Measurements from ENCODE around the gene BLZF1.
A peak's percentile ranks its signal among the peaks of the same experiment; 100 is the strongest.

Gene BLZF1

GRCh38 chr1:169346036-169346589, 21.9 kb upstream of the BLZF1 start:
- H3K9me3 ChIP-seq (replicated peaks in 1 of 11): peaks cover 0 to 10% (median 7%) of the 10 kb centered on the region in 11 experiments; a peak in 18 of 22 replicates
- H3K36me3 ChIP-seq: peaks cover 0 to 9% (median 6%) of the 10 kb centered on the region in 11 experiments; a peak in 7 of 22 replicates
- no peak overlapping the region for H3K4me2 ChIP-seq

GRCh38 chr1:169347688-169348382, 20.2 kb upstream of the BLZF1 start:
- Histone ChIP-seq H3K9me3 (replicated peaks in 1 of 11) (peaks cover 0 to 6% (median under 1%) of the 10 kb centered on the region in 11 experiments; a peak in 5 of 22 replicates), H3K27me3 (no peaks in the 10 kb centered on the region), H3K4me2 (no peak overlapping the region), H3K4me3 (no peak overlapping the region), H4K20me1 (no peaks in the 10 kb centered on the region), H3K4me1 (peaks cover 0 to 6% (median 2%) of the 10 kb centered on the region in 10 experiments; a peak in 7 of 20 replicates), H3K9ac (no peak overlapping the region), H3K27ac (no peak overlapping the region), H3K36me3 (no peaks in the 10 kb centered on the region)
- TF ChIP-seq Cebpa-rat (IDR thresholded peaks at IDR 0.05): no peak

More at GRCh38 chr1:169346036-169346589, 21.9 kb upstream of the BLZF1 start:
- Histone ChIP-seq H3K4me3 (no peak overlapping the region), H3K27ac (no peak overlapping the region), H3K9ac (no peak overlapping the region), H3K4me1 (peaks cover 0 to 6% (median 3%) of the 10 kb centered on the region in 10 experiments; a peak in 10 of 20 replicates), H3K27me3 (no peaks in the 10 kb centered on the region), H4K20me1 (no peaks in the 10 kb centered on the region)
- no peak for TF ChIP-seq Cebpa-rat (IDR thresholded peaks at IDR 0.05)

- Histone ChIP-seq H3K36me3 (no peaks in the 10 kb centered on the region), H3K4me1 (peaks cover 0 to 6% (median 2%) of the 10 kb centered on the region in 10 experiments; a peak in 7 of 20 replicates), H3K27me3 (no peaks in the 10 kb centered on the region), H3K4me3 (no peak overlapping the region), H3K4me2 (no peak overlapping the region), H4K20me1 (no peaks in the 10 kb centered on the region), H3K9me3 (replicated peaks in 1 of 11) (peaks cover 5 to 10% (median 7%) of the 10 kb centered on the region in 11 experiments; a peak in 12 of 22 replicates), H3K9ac (no peak overlapping the region), H3K27ac (no peak overlapping the region)
- no peak for TF ChIP-seq Cebpa-rat (IDR thresholded peaks at IDR 0.05)
These were observed 19.5 kb upstream of the BLZF1 start for GRCh38 chr1:169348383-169349036.

GRCh38 chr1:169360415-169360814, 7.6 kb upstream of the BLZF1 start:
- H3K9me3 ChIP-seq (replicated peaks in 1 of 11): peaks cover 12 to 16% (median 13%) of the 10 kb centered on the region in 11 experiments
- H3K27ac ChIP-seq: no peak overlapping the region
- no peak overlapping the region for H3K4me3 ChIP-seq
- no peak overlapping the region for H3K4me2 ChIP-seq
- peaks cover 0 to 6% (median 3%) of the 10 kb centered on the region in 10 experiments; a peak in 4 of 20 replicates for H3K4me1 ChIP-seq
- no peak for TF ChIP-seq Cebpa-rat (IDR thresholded peaks at IDR 0.05)
- H3K9ac ChIP-seq: no peak overlapping the region
- peaks cover 5 to 12% (median 12%) of the 10 kb centered on the region in 11 experiments; a peak in 14 of 22 replicates for H3K36me3 ChIP-seq
- H3K27me3 ChIP-seq: no peaks in the 10 kb centered on the region
- H4K20me1 ChIP-seq: no peaks in the 10 kb centered on the region

GRCh38 chr1:169361281-169361680, 6.7 kb upstream of the BLZF1 start:
- peaks cover 0 to 6% (median 3%) of the 10 kb centered on the region in 10 experiments; a peak in 7 of 20 replicates for H3K4me1 ChIP-seq
- peaks cover 6 to 16% (median 12%) of the 10 kb centered on the region in 11 experiments; a peak in 14 of 22 replicates for H3K36me3 ChIP-seq
- no peak for TF ChIP-seq Cebpa-rat (IDR thresholded peaks at IDR 0.05)
- no peaks in the 10 kb centered on the region for H4K20me1 ChIP-seq
- no peaks in the 10 kb centered on the region for H3K27me3 ChIP-seq
- no peak overlapping the region for H3K9ac ChIP-seq
- H3K4me2 ChIP-seq: no peak overlapping the region
- peaks cover 14 to 22% (median 18%) of the 10 kb centered on the region in 11 experiments for H3K9me3 ChIP-seq (replicated peaks in 1 of 11)
- no peak overlapping the region for H3K4me3 ChIP-seq
- no peak overlapping the region for H3K27ac ChIP-seq

GRCh38 chr1:169363046-169363730, 4.8 kb upstream of the BLZF1 start:
- peaks cover 14 to 22% (median 18%) of the 10 kb centered on the region in 11 experiments for H3K9me3 ChIP-seq (replicated peaks in 1 of 11)
- H4K20me1 ChIP-seq: no peaks in the 10 kb centered on the region
- H3K27ac ChIP-seq: no peak overlapping the region
- H3K4me2 ChIP-seq: peak overlapping the region in 4 of 11 experiments; percentile 7 to 27 (median 14); a peak in 3 of 22 replicates
- H3K4me1 ChIP-seq: peaks cover 9 to 17% (median 13%) of the 10 kb centered on the region in 10 experiments
- peaks cover 6 to 16% (median 12%) of the 10 kb centered on the region in 11 experiments; a peak in 14 of 22 replicates for H3K36me3 ChIP-seq
- no peak overlapping the region for H3K4me3 ChIP-seq
- no peak overlapping the region for H3K9ac ChIP-seq
- no peak for TF ChIP-seq Cebpa-rat (IDR thresholded peaks at IDR 0.05)
- no peaks in the 10 kb centered on the region for H3K27me3 ChIP-seq

- Histone ChIP-seq H3K4me3 (no peak overlapping the region; a peak in 1 of 20 replicates), H3K9ac (no peak overlapping the region), H3K9me3 (replicated peaks in 1 of 11) (peaks cover 14 to 22% (median 18%) of the 10 kb centered on the region in 11 experiments), H3K27ac (no peak overlapping the region), H3K27me3 (no peaks in the 10 kb centered on the region), H3K36me3 (peaks cover 8 to 19% (median 14%) of the 10 kb centered on the region in 11 experiments; a peak in 18 of 22 replicates), H3K4me1 (peaks cover 12 to 30% (median 22%) of the 10 kb centered on the region in 10 experiments), H3K4me2 (no peak overlapping the region), H4K20me1 (no peaks in the 10 kb centered on the region)
- TF ChIP-seq Cebpa-rat (IDR thresholded peaks at IDR 0.05): no peak
These were observed 3.0 kb upstream of the BLZF1 start for GRCh38 chr1:169364948-169365347.

GRCh38 chr1:169367096-169367685, 804 bp upstream of the BLZF1 start:
- Histone ChIP-seq H3K9me3 (replicated peaks in 1 of 11) (peaks cover 14 to 22% (median 18%) of the 10 kb centered on the region in 11 experiments), H3K4me2 (peak overlapping the region; percentile 75 to 93 (median 87)), H3K4me1 (peaks cover 13 to 43% (median 33%) of the 10 kb centered on the region in 10 experiments), H3K9ac (peak overlapping the region; percentile 67 to 85 (median 83); a peak in 21 of 22 replicates), H3K36me3 (peaks cover 12 to 41% (median 30%) of the 10 kb centered on the region in 11 experiments; a peak in 21 of 22 replicates), H3K27ac (peak overlapping the region in 10 of 11 experiments; percentile 76 to 92 (median 88); a peak in 19 of 22 replicates), H4K20me1 (no peaks in the 10 kb centered on the region), H3K4me3 (peak overlapping the region; percentile 77 to 95 (median 86)), H3K27me3 (no peaks in the 10 kb centered on the region)
- TF ChIP-seq Cebpa-rat (IDR thresholded peaks at IDR 0.05): no peak

Measured in BLaER1 treated with 17β-estradiol and CSF1 and Interleukin-3, amounts not matched to agents 10 nM and 100 nM (cell line).